Measurements from ENCODE around the gene ARMS2. TPM values are rescaled to one million over a fixed set of nuclear protein-coding genes. Genes with fewer than 3 reads are reported as not detected.

Gene ARMS2
- total and polyA plus RNA-seq, 7 experiments from 2014 or later = not detected

DNA sequence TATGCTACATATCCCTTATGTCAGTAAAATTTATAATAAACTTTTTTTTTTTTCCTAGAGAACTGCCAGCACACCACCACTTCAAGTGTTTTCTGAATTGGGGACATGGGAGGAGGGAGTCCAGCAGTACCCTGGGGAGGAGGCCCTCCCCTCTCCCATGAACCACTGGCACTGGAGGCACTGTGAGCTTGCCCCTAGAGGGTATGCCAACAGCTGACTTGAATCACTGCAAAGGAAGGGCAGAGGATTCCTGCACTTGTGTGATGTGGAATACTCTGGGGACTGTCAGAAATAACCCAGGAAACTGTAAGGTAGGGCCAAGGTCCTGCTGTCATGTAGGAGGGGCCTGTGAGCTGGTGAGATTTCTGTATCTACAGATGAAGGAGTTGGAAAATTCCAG lies 8.5 kb upstream of the ARMS2 start:
- intact Hi-C loops (cut with micrococcal nuclease) = no loop called here
- POLR2A ChIA-PET = no interaction called here
- H3K4me3 Mint-ChIP-seq = no peak overlapping the region
- Histone ChIP-seq H3K4me1 (ENCODE audit: control insufficient read depth in 2 of 2, insufficient read depth in 2 of 2, low read length in 2 of 2) (no peaks in the 10 kb centered on the region), H3K4me3 (ENCODE audit: low read length) (no peak overlapping the region), H3K27me3 (ENCODE audit: control insufficient read depth in 2 of 2, insufficient read depth in 2 of 2, low read length in 2 of 2) (no peaks in the 10 kb centered on the region), H3K36me3 (ENCODE audit: control insufficient read depth in 2 of 3, insufficient read depth in 3 of 3, low read length in 3 of 3) (no peaks in the 10 kb centered on the region), H3K9me3 (ENCODE audit: control insufficient read depth in 2 of 3, low read length in 3 of 3) (no peaks in the 10 kb centered on the region), H3K27ac (ENCODE audit: low read depth, low read length) (no peak overlapping the region)
- H3K4me1 Mint-ChIP-seq = no peaks in the 10 kb centered on the region
- no peak for ATAC-seq
- no peaks in the 10 kb centered on the region for H3K9me3 Mint-ChIP-seq
- no peak overlapping the region for H3K27ac Mint-ChIP-seq
- CTCF ChIA-PET = no interaction called here
- peaks cover 0 to 26% (median 6%) of the 10 kb centered on the region in 5 donors for H3K27me3 Mint-ChIP-seq
- DNase-seq = no peak
- no peaks in the 10 kb centered on the region for H3K36me3 Mint-ChIP-seq

DNA sequence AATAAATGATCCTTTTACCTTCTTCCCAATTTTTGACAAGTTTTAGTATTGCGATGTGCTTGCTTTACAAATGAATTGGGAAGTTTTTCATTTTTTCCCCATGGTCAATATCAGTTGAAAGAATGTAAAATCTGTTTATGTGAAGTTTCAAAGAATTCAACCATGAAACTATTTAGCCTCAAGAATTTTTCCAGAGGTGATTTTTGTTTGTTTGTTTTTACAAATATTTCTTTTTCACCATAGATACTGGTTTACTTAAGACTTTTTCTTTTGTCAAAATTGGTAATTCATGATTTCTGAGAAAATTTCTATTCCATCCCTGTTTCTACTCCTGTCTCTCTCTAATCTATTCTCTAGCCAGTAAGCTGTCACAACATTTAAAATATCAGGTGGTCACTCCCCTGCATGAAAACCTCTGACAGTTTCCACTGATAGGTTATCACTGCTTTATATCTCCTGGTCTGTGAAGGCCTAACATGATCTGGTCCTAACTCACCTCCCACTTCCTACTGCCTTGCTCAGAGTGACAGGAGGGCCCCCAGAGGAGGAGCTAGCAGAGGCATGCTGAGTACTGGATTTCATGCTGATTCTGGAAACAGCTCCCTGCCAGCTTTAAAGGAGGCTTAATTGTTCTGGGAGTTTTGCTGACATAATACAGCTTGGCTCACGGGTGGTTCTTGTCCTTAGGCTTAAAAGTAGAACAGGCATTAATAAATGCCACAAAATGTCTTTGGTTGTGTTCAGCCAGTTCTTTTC lies 7.6 kb upstream of the ARMS2 start:
- no peak for ATAC-seq
- peaks cover 0 to 26% (median 6%) of the 10 kb centered on the region in 5 donors for H3K27me3 Mint-ChIP-seq

DNA sequence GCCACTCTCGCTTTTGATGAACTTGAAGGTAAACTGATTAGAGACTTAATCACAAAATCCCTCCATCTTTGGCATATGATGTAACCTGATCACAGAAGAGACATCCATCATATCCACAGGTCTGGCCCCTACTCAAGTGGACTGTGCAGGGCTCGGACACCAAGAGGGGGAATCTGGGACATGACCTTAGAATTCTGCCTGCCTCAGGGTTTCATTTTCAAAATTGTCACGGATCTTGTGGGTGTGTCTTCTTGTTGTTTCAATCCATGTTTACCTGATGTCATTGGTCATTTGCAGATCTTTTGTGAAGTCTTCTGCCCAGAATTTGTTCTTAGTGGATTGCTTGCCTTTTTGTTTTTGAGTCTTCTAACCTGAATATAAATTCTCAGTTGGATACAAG lies 5.9 kb upstream of the ARMS2 start:
- no peak overlapping the region for H3K4me3 ChIP-seq (ENCODE audit: low read length)
- CTCF ChIA-PET = no interaction called here

More for the DNA sequence above, 7.6 kb upstream of the ARMS2 start:
- CTCF ChIA-PET = no interaction called here
- POLR2A ChIA-PET = no interaction called here
- Histone ChIP-seq H3K27me3 (ENCODE audit: control insufficient read depth in 2 of 2, insufficient read depth in 2 of 2, low read length in 2 of 2) (no peaks in the 10 kb centered on the region), H3K9me3 (ENCODE audit: control insufficient read depth in 2 of 3, low read length in 3 of 3) (no peaks in the 10 kb centered on the region), H3K36me3 (ENCODE audit: control insufficient read depth in 2 of 3, insufficient read depth in 3 of 3, low read length in 3 of 3) (no peaks in the 10 kb centered on the region), H3K4me1 (ENCODE audit: control insufficient read depth in 2 of 2, insufficient read depth in 2 of 2, low read length in 2 of 2) (no peaks in the 10 kb centered on the region), H3K4me3 (ENCODE audit: low read length) (no peak overlapping the region), H3K27ac (ENCODE audit: low read depth, low read length) (no peak overlapping the region)
- intact Hi-C loops (cut with micrococcal nuclease) = no loop called here
- H3K9me3 Mint-ChIP-seq = no peaks in the 10 kb centered on the region
- no peak overlapping the region for H3K4me3 Mint-ChIP-seq
- no peaks in the 10 kb centered on the region for H3K4me1 Mint-ChIP-seq
- no peak for DNase-seq
- H3K27ac Mint-ChIP-seq = no peak overlapping the region
- no peaks in the 10 kb centered on the region for H3K36me3 Mint-ChIP-seq

DNA sequence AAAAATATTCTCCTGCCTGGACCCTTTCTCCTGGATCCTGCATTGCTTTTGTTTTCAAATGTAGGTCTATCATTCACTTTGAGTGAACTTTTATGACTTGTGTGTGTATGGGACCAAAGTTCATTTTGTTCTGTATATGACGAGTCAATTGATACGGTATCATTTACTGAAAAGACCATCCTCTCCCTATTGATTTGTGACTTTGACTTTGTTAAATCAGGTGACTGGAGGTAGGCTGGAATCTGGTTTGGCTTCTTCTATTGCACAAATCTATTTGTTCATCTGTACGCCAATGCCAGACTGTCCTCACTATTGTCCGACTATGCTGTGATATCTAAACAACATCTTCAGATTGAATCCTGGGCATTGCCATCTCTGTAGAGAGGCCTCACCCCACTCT lies 5.3 kb upstream of the ARMS2 start:
- no peak for ATAC-seq
- no peak for DNase-seq
- Histone ChIP-seq H3K4me1 (ENCODE audit: control insufficient read depth in 2 of 2, insufficient read depth in 2 of 2, low read length in 2 of 2) (no peaks in the 10 kb centered on the region), H3K27me3 (ENCODE audit: control insufficient read depth in 2 of 2, insufficient read depth in 2 of 2, low read length in 2 of 2) (no peaks in the 10 kb centered on the region), H3K36me3 (ENCODE audit: control insufficient read depth in 2 of 3, insufficient read depth in 3 of 3, low read length in 3 of 3) (no peaks in the 10 kb centered on the region), H3K4me3 (ENCODE audit: low read length) (no peak overlapping the region), H3K27ac (ENCODE audit: low read depth, low read length) (no peak overlapping the region), H3K9me3 (ENCODE audit: control insufficient read depth in 2 of 3, low read length in 3 of 3) (no peaks in the 10 kb centered on the region)
- H3K4me3 Mint-ChIP-seq = no peak overlapping the region
- intact Hi-C loops (cut with micrococcal nuclease) = no loop called here
- ChIA-PET CTCF (no interaction called here), POLR2A (no interaction called here)
- no peaks in the 10 kb centered on the region for H3K4me1 Mint-ChIP-seq
- H3K9me3 Mint-ChIP-seq = no peaks in the 10 kb centered on the region
- H3K27ac Mint-ChIP-seq = no peak overlapping the region
- H3K36me3 Mint-ChIP-seq = no peaks in the 10 kb centered on the region
- peaks cover 2 to 26% (median 15%) of the 10 kb centered on the region in 5 donors for H3K27me3 Mint-ChIP-seq

More for the DNA sequence above, 5.9 kb upstream of the ARMS2 start:
- Mint-ChIP-seq H3K27me3 (peaks cover 0 to 26% (median 12%) of the 10 kb centered on the region in 5 donors), H3K27ac (no peak overlapping the region), H3K4me1 (no peaks in the 10 kb centered on the region), H3K9me3 (no peaks in the 10 kb centered on the region), H3K4me3 (no peak overlapping the region), H3K36me3 (no peaks in the 10 kb centered on the region)
- no peaks in the 10 kb centered on the region for H3K9me3 ChIP-seq (ENCODE audit: control insufficient read depth in 2 of 3, low read length in 3 of 3)
- ATAC-seq (no peak), DNase-seq (no peak)
- H3K36me3 ChIP-seq (ENCODE audit: control insufficient read depth in 2 of 3, insufficient read depth in 3 of 3, low read length in 3 of 3) = no peaks in the 10 kb centered on the region
- intact Hi-C loops (cut with micrococcal nuclease) = no loop called here
- no peaks in the 10 kb centered on the region for H3K4me1 ChIP-seq (ENCODE audit: control insufficient read depth in 2 of 2, insufficient read depth in 2 of 2, low read length in 2 of 2)
- H3K27me3 ChIP-seq (ENCODE audit: control insufficient read depth in 2 of 2, insufficient read depth in 2 of 2, low read length in 2 of 2) = no peaks in the 10 kb centered on the region
- no peak overlapping the region for H3K27ac ChIP-seq (ENCODE audit: low read depth, low read length)
- POLR2A ChIA-PET = no interaction called here

DNA sequence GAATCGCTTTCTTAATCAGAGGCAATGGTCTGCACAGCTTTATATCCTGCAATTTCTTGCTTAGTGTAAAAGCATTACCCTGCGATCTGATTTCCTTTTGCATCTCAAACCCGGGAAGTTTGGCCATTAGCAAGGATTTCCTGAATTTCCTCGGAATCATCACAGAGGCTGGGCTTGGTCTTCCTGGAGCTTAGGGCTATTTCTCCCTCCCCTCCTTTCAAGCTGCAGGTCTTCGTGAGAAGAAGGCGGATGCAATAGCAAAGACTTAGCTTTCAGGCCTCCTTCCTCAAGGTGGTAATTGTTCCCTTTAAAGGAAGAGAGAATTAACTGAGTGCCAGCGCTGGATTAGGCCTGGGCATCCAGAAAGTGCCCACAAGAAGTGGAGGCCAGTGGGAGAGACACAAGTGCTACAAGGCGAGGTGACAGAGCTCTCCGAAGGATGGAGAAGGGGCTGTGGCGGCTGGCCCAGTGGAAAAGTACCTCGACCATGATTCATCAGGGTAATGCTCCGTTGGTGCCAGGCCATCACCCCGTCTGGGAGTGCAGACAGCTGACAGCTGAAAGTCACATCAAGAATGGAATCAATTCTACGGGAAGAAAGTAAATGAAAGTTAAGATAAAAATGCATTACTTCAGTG lies 4.0 kb upstream of the ARMS2 start:
- POLR2A ChIA-PET = interaction anchor here (0.7 kb wide), 1 partner anchor 18 kb away, joined by 3 read pairs; no protein-coding TSS in a partner anchor
- Histone ChIP-seq H3K9me3 (ENCODE audit: control insufficient read depth in 2 of 3, low read length in 3 of 3) (no peaks in the 10 kb centered on the region), H3K4me1 (ENCODE audit: control insufficient read depth in 2 of 2, insufficient read depth in 2 of 2, low read length in 2 of 2) (no peaks in the 10 kb centered on the region), H3K36me3 (ENCODE audit: control insufficient read depth in 2 of 3, insufficient read depth in 3 of 3, low read length in 3 of 3) (no peaks in the 10 kb centered on the region), H3K27me3 (ENCODE audit: control insufficient read depth in 2 of 2, insufficient read depth in 2 of 2, low read length in 2 of 2) (no peaks in the 10 kb centered on the region), H3K27ac (ENCODE audit: low read depth, low read length) (no peak overlapping the region), H3K4me3 (ENCODE audit: low read length) (no peak overlapping the region)
- no peaks in the 10 kb centered on the region for H3K36me3 Mint-ChIP-seq
- peaks cover 6 to 28% (median 19%) of the 10 kb centered on the region in 5 donors for H3K27me3 Mint-ChIP-seq
- CTCF ChIA-PET = interaction anchor here (0.7 kb wide), 1 partner anchor 111 kb away, joined by 4 read pairs; no protein-coding TSS in a partner anchor
- DNase-seq (no peak), ATAC-seq (no peak)
- no peak overlapping the region for H3K4me3 Mint-ChIP-seq
- H3K9me3 Mint-ChIP-seq = no peaks in the 10 kb centered on the region
- no peak overlapping the region for H3K27ac Mint-ChIP-seq
- intact Hi-C loops (cut with micrococcal nuclease) = no loop called here
- H3K4me1 Mint-ChIP-seq = no peaks in the 10 kb centered on the region

DNA sequence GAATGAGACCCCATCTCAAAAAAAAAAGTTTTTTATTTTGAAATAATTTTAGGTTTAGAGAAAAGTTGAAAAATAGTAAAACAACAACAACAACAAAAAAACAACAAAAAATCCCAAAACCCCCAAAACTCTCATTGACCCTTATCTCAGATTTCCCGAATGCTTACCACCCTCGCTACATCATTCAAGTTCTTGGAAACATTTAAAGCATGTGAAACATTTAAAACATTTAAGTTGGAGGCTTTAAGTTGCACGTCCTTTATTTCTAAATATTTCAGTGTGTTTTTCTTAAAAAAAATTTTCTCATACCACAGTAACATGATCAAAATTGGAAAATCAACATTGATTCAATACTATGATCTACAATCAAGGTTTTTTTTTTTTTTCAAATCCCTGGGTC lies 382 bp upstream of the ARMS2 start:
- H3K36me3 Mint-ChIP-seq = no peaks in the 10 kb centered on the region
- intact Hi-C loops (cut with micrococcal nuclease) = no loop called here
- CTCF ChIA-PET = no interaction called here

More for the DNA sequence above, 382 bp upstream of the ARMS2 start:
- H3K27me3 Mint-ChIP-seq = peaks cover 24 to 61% (median 42%) of the 10 kb centered on the region in 5 donors
- no peak for DNase-seq
- no peak overlapping the region for H3K4me3 ChIP-seq (ENCODE audit: low read length)
- H3K9me3 ChIP-seq (ENCODE audit: control insufficient read depth in 2 of 3, low read length in 3 of 3) = no peaks in the 10 kb centered on the region
- ATAC-seq = no peak
- POLR2A ChIA-PET = no interaction called here
- H3K27ac Mint-ChIP-seq = no peak overlapping the region
- peaks cover 9 to 10% of the 10 kb centered on the region in 2 donors for H3K27me3 ChIP-seq (ENCODE audit: control insufficient read depth in 2 of 2, insufficient read depth in 2 of 2, low read length in 2 of 2)
- H3K9me3 Mint-ChIP-seq = no peaks in the 10 kb centered on the region
- no peaks in the 10 kb centered on the region for H3K4me1 ChIP-seq (ENCODE audit: control insufficient read depth in 2 of 2, insufficient read depth in 2 of 2, low read length in 2 of 2)
- H3K27ac ChIP-seq (ENCODE audit: low read depth, low read length) = no peak overlapping the region
- H3K4me3 Mint-ChIP-seq = no peak overlapping the region
- peaks cover 0 to 2% (median 0%) of the 10 kb centered on the region in 7 donors for H3K4me1 Mint-ChIP-seq
- H3K36me3 ChIP-seq (ENCODE audit: control insufficient read depth in 2 of 3, insufficient read depth in 3 of 3, low read length in 3 of 3) = no peaks in the 10 kb centered on the region
